ENCODE data around the gene HDAC4. TPM values are rescaled to one million over a fixed set of nuclear protein-coding genes. Genes with fewer than 3 reads are reported as not detected.

The HDAC4 gene
- total RNA-seq, 1 donor from 2014 or later = 46.2 TPM

DNA sequence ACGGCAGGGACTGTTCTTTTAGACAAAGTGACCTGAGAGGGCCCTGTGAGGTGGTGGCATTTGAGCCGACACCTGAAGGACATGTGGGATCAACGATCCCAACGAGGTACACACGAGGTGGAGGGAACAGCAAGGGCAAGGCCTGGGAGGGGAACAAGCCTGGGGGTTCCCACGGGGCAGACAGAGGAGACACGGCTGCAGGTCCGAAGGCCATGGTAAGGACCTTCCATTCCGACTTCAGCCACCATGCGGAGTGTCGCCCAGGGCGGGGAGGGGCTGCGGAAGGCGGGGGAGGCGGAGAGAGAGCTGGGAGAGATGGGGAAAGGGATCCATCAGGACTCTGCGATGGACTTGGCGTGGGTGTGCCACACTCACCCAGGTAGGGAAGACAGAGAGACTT is 151.8 kb downstream of the HDAC4 start:
- Mint-ChIP-seq H3K4me3 (ENCODE audit: low read depth) (no peak overlapping the region), H3K36me3 (ENCODE audit: insufficient read depth) (no peaks in the 10 kb centered on the region), H3K4me1 (ENCODE audit: low read depth) (peaks cover 10% of the 10 kb centered on the region), H3K27me3 (no peaks in the 10 kb centered on the region), H3K9me3 (ENCODE audit: low read depth) (no peaks in the 10 kb centered on the region), H3K27ac (no peak overlapping the region)
- TF ChIP-seq, protein P1, sequence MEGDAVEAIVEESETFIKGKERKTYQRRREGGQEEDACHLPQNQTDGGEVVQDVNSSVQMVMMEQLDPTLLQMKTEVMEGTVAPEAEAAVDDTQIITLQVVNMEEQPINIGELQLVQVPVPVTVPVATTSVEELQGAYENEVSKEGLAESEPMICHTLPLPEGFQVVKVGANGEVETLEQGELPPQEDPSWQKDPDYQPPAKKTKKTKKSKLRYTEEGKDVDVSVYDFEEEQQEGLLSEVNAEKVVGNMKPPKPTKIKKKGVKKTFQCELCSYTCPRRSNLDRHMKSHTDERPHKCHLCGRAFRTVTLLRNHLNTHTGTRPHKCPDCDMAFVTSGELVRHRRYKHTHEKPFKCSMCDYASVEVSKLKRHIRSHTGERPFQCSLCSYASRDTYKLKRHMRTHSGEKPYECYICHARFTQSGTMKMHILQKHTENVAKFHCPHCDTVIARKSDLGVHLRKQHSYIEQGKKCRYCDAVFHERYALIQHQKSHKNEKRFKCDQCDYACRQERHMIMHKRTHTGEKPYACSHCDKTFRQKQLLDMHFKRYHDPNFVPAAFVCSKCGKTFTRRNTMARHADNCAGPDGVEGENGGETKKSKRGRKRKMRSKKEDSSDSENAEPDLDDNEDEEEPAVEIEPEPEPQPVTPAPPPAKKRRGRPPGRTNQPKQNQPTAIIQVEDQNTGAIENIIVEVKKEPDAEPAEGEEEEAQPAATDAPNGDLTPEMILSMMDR (IDR thresholded peaks at IDR 0.05; ENCODE audit: unreplicated experiment) = no peak
- DNase-seq (ENCODE audit: low spot score, unreplicated experiment) = no peak

DNA sequence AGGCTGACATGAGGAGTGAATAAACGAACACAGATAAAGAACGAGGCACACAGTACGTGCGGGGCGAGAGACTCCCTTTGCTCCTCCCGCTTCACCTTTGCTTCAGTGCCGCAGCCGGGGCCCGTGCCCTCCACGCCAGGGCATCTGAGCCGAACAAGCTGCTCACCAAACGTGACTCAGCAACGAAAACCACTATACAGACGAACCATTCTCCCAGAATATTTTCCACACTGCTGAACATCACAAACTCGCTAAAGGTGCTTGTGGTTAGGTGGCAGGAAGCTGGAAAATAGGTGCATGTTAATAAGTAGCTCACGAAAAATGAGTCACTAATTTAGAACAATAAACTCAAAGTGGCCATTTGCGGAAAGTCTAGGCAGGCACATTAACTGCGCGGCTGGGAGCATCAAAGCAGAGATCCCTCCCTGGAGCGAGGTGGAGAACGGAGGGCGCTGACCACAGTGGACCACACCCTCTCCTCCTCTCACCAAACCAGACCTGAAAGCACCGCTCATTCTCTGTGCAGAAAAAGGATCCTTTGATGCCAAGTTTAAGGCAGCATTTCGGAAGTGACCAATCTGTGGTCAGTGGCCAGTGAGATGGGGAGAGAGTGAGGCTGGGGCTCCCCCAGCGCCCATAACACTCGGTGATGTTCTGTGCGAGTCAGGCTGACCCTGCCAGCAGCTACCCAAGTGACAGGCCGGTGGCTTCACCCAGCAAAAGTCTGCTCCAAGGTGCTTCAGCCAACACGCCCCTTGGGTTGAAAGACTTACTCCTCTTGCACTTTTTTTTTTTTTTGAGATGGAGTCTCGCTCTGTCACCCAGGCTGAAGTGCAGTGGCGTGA is 153.2 kb downstream of the HDAC4 start:
- Mint-ChIP-seq H3K36me3 (ENCODE audit: insufficient read depth) (no peaks in the 10 kb centered on the region), H3K4me1 (ENCODE audit: low read depth) (peaks cover 11% of the 10 kb centered on the region), H3K27me3 (no peaks in the 10 kb centered on the region), H3K9me3 (ENCODE audit: low read depth) (no peaks in the 10 kb centered on the region), H3K27ac (no peak overlapping the region), H3K4me3 (ENCODE audit: low read depth) (no peak overlapping the region)
- TF ChIP-seq, protein P1 (IDR thresholded peaks at IDR 0.05; ENCODE audit: unreplicated experiment) = no peak
- no peak for DNase-seq (ENCODE audit: low spot score, unreplicated experiment)

DNA sequence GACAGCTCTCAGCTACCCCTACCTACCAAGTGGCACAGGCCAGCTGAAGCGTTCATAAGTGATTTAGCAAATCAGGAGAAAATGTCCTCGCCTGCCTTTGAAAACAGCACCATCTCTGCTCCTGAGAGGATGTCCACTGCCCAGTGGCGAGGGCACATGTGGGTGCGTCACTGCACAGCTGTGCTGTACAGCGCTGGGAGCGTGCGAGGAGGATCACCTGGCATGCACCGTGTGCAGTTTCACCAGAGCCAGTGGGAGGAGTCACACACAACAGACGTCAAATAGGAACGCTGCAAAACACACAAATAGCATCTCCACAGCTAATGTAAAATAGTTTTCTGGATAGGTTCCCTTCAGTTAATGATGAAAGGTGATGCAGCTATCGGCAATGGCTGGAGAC is 154.1 kb downstream of the HDAC4 start:
- TF ChIP-seq, protein P1 (IDR thresholded peaks at IDR 0.05; ENCODE audit: unreplicated experiment) = no peak
- Mint-ChIP-seq H3K9me3 (ENCODE audit: low read depth) (no peaks in the 10 kb centered on the region), H3K4me3 (ENCODE audit: low read depth) (no peak overlapping the region), H3K4me1 (ENCODE audit: low read depth) (peaks cover 11% of the 10 kb centered on the region), H3K27ac (no peak overlapping the region), H3K36me3 (ENCODE audit: insufficient read depth) (no peaks in the 10 kb centered on the region), H3K27me3 (no peaks in the 10 kb centered on the region)
- no peak for DNase-seq (ENCODE audit: low spot score, unreplicated experiment)

DNA sequence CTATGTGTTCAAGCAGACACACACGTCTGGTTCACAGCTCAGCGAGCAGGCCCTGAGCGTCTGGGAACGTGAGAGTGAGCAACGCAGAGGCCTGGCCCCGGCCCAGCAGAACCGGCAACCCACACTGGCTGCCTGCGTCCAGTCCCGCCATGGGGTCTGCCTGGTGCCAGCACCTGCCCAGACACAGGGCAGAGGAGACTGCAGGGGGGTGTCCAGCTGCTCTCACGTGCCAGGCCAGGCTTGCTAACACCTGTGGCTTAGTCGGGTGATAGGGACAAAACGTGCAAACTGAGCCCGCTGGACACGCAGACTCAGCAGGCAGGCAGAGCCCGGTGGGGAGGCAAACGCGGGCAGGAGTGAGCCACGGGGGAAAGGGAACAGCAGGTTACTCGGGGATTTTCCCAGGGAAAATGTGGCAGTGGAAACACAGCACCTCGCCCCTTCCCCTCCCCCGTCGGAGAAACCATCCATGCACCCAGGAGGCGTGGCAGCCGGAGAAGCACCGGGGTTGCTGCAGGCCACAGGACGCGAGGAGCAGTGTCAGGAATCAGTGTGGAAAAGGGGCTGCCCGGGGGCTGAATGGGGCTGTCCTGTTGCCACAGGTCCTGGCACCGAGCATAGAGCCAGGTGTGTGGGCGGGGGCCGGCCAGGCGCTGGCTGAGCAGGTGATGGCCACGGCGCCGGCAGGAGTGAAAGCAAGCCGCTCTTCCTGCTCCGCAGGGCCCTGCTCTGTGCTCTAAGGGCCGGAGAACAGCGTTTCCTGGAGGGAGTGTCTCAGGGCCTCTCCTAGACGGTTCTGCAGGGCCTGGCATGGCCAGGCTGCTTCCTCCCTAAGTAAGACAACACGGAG is 154.7 kb downstream of the HDAC4 start:
- H3K4me3 Mint-ChIP-seq (ENCODE audit: low read depth) = no peak overlapping the region
- H3K27me3 Mint-ChIP-seq = no peaks in the 10 kb centered on the region
- no peaks in the 10 kb centered on the region for H3K36me3 Mint-ChIP-seq (ENCODE audit: insufficient read depth)
- H3K4me1 Mint-ChIP-seq (ENCODE audit: low read depth) = peaks cover 11% of the 10 kb centered on the region
- DNase-seq (ENCODE audit: low spot score, unreplicated experiment) = no peak
- H3K9me3 Mint-ChIP-seq (ENCODE audit: low read depth) = no peaks in the 10 kb centered on the region
- TF ChIP-seq, protein P1 (IDR thresholded peaks at IDR 0.05; ENCODE audit: unreplicated experiment) = no peak
- no peak overlapping the region for H3K27ac Mint-ChIP-seq

DNA sequence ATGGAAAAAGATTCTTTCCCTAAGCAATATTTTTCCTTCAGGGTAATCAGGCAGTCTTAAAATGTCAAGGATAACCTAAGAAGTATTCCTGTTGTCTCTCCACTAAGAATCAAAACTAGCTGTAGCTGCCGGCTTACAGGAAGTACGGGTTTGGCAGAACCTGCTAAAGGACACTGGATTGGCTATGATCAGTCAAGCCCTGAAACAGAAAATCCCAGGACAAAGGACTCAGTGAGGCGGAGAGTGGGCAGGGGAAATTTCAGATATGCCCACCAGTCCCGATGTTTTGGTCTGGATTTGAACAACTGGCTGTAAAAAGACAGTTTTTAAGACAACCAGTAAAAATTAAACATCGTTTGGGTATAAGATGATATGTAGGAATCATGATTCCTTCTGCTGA is 155.7 kb downstream of the HDAC4 start:
- Mint-ChIP-seq H3K36me3 (ENCODE audit: insufficient read depth) (no peaks in the 10 kb centered on the region), H3K9me3 (ENCODE audit: low read depth) (no peaks in the 10 kb centered on the region), H3K27me3 (no peaks in the 10 kb centered on the region), H3K4me1 (ENCODE audit: low read depth) (peaks cover 11% of the 10 kb centered on the region), H3K4me3 (ENCODE audit: low read depth) (no peak overlapping the region), H3K27ac (peak overlapping the region; percentile 41)
- TF ChIP-seq, protein P1 (IDR thresholded peaks at IDR 0.05; ENCODE audit: unreplicated experiment) = no peak
- DNase-seq (ENCODE audit: low spot score, unreplicated experiment) = no peak
